HepG2 (cell line): ENCODE data around the gene TMEM131. TPM values are rescaled to one million over a fixed set of nuclear protein-coding genes. Genes with fewer than 3 reads are reported as not detected.

Experiments
- DDIT3 ChIP-seq: sonication (generic); formaldehyde crosslinking; IDR thresholded peaks from 2 replicates; pipeline ENCODE4 v1.4.0; 2020; ENCODE audit warnings: mild to moderate bottlenecking, missing genetic modification reagents
- ELF1 ChIP-seq: sonication (generic); formaldehyde crosslinking; IDR thresholded peaks from 2 replicates; pipeline ENCODE4 v1.4.0; 2020; ENCODE audit warnings: missing genetic modification reagents
- ELF3 ChIP-seq: IDR thresholded peaks from 2 replicates; pipeline ENCODE4 v1.6.1; 2016; ENCODE audit warnings: missing genetic modification reagents, missing compliant biosample characterization
- JUN ChIP-seq: sonication (generic); formaldehyde crosslinking; IDR thresholded peaks from 2 replicates; pipeline ENCODE4 v1.4.0; 2020; ENCODE audit warnings: mild to moderate bottlenecking, missing genetic modification reagents
- KLF15 ChIP-seq: sonication (generic); formaldehyde crosslinking; IDR thresholded peaks from 2 replicates; pipeline ENCODE4 v1.8.1; 2023; ENCODE audit warnings: borderline replicate concordance, mild to moderate bottlenecking, inconsistent platforms, missing genetic modification reagents, mixed read lengths
- MAX ChIP-seq: IDR thresholded peaks from 2 replicates; pipeline ENCODE4 v1.6.1; 2012; ENCODE audit warnings: inconsistent platforms
- MEIS1 ChIP-seq: sonication (generic); formaldehyde crosslinking; IDR thresholded peaks from 2 replicates; pipeline ENCODE4 v1.9.0; 2021; ENCODE audit warnings: mild to moderate bottlenecking, missing genetic modification reagents, moderate library complexity, borderline replicate concordance
- MTERF4 ChIP-seq: sonication (generic); formaldehyde crosslinking; IDR thresholded peaks from 2 replicates; pipeline ENCODE4 v1.8.0; 2023; ENCODE audit warnings: mild to moderate bottlenecking, missing genetic modification reagents
- MXD1 ChIP-seq: sonication (generic); formaldehyde crosslinking; IDR thresholded peaks from 2 replicates; pipeline ENCODE4 v1.4.0; 2020; ENCODE audit warnings: mild to moderate bottlenecking, missing genetic modification reagents
- NR1H2 ChIP-seq: sonication (generic); formaldehyde crosslinking; IDR thresholded peaks from 2 replicates; pipeline ENCODE4 v1.8.1; 2022; ENCODE audit warnings: low read depth, missing genetic modification reagents, borderline replicate concordance
- PHB2 ChIP-seq: fragments of 450-650 bp; IDR thresholded peaks from 2 replicates; pipeline ENCODE4 v1.6.1; 2018; ENCODE audit not compliant: partially characterized antibody
- RARA ChIP-seq: IDR thresholded peaks from 2 replicates; pipeline ENCODE4 v1.6.1; 2016; ENCODE audit warnings: missing genetic modification reagents, missing compliant biosample characterization
- ZIK1 ChIP-seq: sonication (generic); formaldehyde crosslinking; IDR thresholded peaks from 2 replicates; pipeline ENCODE4 v1.5.0; 2020; ENCODE audit warnings: mild to moderate bottlenecking, low read depth, missing genetic modification reagents, borderline replicate concordance
- ZNF263 ChIP-seq: sonication (generic); formaldehyde crosslinking; IDR thresholded peaks from 2 replicates; pipeline ENCODE4 v1.4.0; 2020; ENCODE audit warnings: missing genetic modification reagents
- ZNF264 ChIP-seq: sonication (generic); formaldehyde crosslinking; IDR thresholded peaks from 2 replicates; pipeline ENCODE4 v1.4.0; 2020; ENCODE audit warnings: missing genetic modification reagents
- ZNF3 ChIP-seq: IDR thresholded peaks from 2 replicates; pipeline ENCODE4 v1.7.0; 2017; ENCODE audit warnings: inconsistent platforms
- ZNF350 ChIP-seq: sonication (generic); formaldehyde crosslinking; IDR thresholded peaks from 2 replicates; pipeline ENCODE4 v1.4.0; 2020; ENCODE audit warnings: mild to moderate bottlenecking, low read depth, missing genetic modification reagents, borderline replicate concordance
- ZNF614 ChIP-seq: IDR thresholded peaks from 2 replicates; pipeline ENCODE4 v1.6.1; 2018; ENCODE audit warnings: missing biosample characterization, missing genetic modification reagents, inconsistent platforms, borderline replicate concordance
- ZNF616 ChIP-seq: sonication (generic); formaldehyde crosslinking; IDR thresholded peaks from 2 replicates; pipeline ENCODE4 v1.5.0; 2020; ENCODE audit warnings: low read depth, mild to moderate bottlenecking, missing genetic modification reagents
- ZNF891 ChIP-seq: sonication (generic); formaldehyde crosslinking; IDR thresholded peaks from 2 replicates; pipeline ENCODE4 v1.5.0; 2020; ENCODE audit warnings: mild to moderate bottlenecking, missing genetic modification reagents
- polyA plus RNA-seq, 8 experiments: library from polyadenylated mRNA; depleted of rRNA in 3 of 8; stranded (reverse) in 7 of 8; unstranded in 1 of 8; fragments of >200 nt; fragmentation: Illumina TruSeq in 4 of 8; extraction: Trizol in 4 of 8; gene quantifications; 2 replicates each; pipeline versions ENCODE4 v1.2.1 to v1.2.3, GENCODE V29; 2011 to 2016; ENCODE audit warnings: low read depth in 4 of 8, missing spikeins in 1 of 8, mixed read lengths in 1 of 8; ENCODE audit not compliant: insufficient read depth in 1 of 8
- total RNA-seq, 5 experiments: library from RNA; depleted of rRNA; stranded (reverse); fragments of >200 nt; fragmentation: Illumina TruSeq; extraction: Trizol; gene quantifications; 2 replicates each; pipeline ENCODE4 v1.2.3, GENCODE V29; 2016; ENCODE audit warnings: low read depth in 1 of 5
- TF ChIP-seq, protein P1 (sequence below): sonication (generic); formaldehyde crosslinking; IDR thresholded peaks from 2 replicates; pipeline ENCODE4 v1.5.1; 2020; ENCODE audit warnings: mild to moderate bottlenecking, missing genetic modification reagents, moderate library complexity
- TF ChIP-seq, protein P2 (sequence below): sonication (generic); formaldehyde crosslinking; IDR thresholded peaks from 2 replicates; pipeline ENCODE4 v1.9.0; 2021; ENCODE audit warnings: missing genetic modification reagents, borderline replicate concordance

TMEM131 gene
- total and polyA plus RNA-seq, 2 of the 13 experiments (the other 11 are each of a cell fraction or from before 2014, with no cell fraction given) = 17.9 to 19.5 TPM

GRCh38 chr2:97870396-97870843, 125.3 kb downstream of the TMEM131 start (continued):
- no peak for TF ChIP-seq MXD1 (CRISPR knock-in tag)
- TF ChIP-seq, protein P1, sequence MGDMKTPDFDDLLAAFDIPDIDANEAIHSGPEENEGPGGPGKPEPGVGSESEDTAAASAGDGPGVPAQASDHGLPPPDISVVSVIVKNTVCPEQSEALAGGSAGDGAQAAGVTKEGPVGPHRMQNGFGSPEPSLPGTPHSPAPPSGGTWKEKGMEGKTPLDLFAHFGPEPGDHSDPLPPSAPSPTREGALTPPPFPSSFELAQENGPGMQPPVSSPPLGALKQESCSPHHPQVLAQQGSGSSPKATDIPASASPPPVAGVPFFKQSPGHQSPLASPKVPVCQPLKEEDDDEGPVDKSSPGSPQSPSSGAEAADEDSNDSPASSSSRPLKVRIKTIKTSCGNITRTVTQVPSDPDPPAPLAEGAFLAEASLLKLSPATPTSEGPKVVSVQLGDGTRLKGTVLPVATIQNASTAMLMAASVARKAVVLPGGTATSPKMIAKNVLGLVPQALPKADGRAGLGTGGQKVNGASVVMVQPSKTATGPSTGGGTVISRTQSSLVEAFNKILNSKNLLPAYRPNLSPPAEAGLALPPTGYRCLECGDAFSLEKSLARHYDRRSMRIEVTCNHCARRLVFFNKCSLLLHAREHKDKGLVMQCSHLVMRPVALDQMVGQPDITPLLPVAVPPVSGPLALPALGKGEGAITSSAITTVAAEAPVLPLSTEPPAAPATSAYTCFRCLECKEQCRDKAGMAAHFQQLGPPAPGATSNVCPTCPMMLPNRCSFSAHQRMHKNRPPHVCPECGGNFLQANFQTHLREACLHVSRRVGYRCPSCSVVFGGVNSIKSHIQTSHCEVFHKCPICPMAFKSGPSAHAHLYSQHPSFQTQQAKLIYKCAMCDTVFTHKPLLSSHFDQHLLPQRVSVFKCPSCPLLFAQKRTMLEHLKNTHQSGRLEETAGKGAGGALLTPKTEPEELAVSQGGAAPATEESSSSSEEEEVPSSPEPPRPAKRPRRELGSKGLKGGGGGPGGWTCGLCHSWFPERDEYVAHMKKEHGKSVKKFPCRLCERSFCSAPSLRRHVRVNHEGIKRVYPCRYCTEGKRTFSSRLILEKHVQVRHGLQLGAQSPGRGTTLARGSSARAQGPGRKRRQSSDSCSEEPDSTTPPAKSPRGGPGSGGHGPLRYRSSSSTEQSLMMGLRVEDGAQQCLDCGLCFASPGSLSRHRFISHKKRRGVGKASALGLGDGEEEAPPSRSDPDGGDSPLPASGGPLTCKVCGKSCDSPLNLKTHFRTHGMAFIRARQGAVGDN (CRISPR knock-in tag) = no peak
- no peak for TF ChIP-seq DDIT3 (CRISPR knock-in tag)
- no peak for TF ChIP-seq MAX
- no peak for TF ChIP-seq NR1H2 (CRISPR knock-in tag)
- TF ChIP-seq, protein P2, sequence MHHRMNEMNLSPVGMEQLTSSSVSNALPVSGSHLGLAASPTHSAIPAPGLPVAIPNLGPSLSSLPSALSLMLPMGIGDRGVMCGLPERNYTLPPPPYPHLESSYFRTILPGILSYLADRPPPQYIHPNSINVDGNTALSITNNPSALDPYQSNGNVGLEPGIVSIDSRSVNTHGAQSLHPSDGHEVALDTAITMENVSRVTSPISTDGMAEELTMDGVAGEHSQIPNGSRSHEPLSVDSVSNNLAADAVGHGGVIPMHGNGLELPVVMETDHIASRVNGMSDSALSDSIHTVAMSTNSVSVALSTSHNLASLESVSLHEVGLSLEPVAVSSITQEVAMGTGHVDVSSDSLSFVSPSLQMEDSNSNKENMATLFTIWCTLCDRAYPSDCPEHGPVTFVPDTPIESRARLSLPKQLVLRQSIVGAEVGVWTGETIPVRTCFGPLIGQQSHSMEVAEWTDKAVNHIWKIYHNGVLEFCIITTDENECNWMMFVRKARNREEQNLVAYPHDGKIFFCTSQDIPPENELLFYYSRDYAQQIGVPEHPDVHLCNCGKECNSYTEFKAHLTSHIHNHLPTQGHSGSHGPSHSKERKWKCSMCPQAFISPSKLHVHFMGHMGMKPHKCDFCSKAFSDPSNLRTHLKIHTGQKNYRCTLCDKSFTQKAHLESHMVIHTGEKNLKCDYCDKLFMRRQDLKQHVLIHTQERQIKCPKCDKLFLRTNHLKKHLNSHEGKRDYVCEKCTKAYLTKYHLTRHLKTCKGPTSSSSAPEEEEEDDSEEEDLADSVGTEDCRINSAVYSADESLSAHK (CRISPR knock-in tag) = no peak
- TF ChIP-seq ZNF263 (CRISPR knock-in tag) = no peak
- TF ChIP-seq ZNF614 (CRISPR knock-in tag) = no peak
- TF ChIP-seq ZNF264 (CRISPR knock-in tag) = no peak
- no peak for TF ChIP-seq ZNF3 (CRISPR knock-in tag)
- TF ChIP-seq ZNF616 (CRISPR knock-in tag) = no peak
- no peak for TF ChIP-seq JUN (CRISPR knock-in tag)
- no peak for TF ChIP-seq ZIK1 (CRISPR knock-in tag)
- no peak for TF ChIP-seq PHB2
- TF ChIP-seq MTERF4 (CRISPR knock-in tag) = no peak
- TF ChIP-seq ELF3 (CRISPR knock-in tag) = peak; percentile 66
- no peak for TF ChIP-seq ZNF350
- TF ChIP-seq KLF15 = no peak
- TF ChIP-seq MEIS1 (CRISPR knock-in tag) = no peak
- TF ChIP-seq ZNF891 = no peak
- no peak for TF ChIP-seq ELF1 (CRISPR knock-in tag)
- peak; percentile 68 for TF ChIP-seq RARA (CRISPR knock-in tag)
